Activated naive CD8-positive, alpha-beta T cell treated with anti-CD3 and anti-CD28 coated beads, Interleukin-2, amount 50 U/mL, for 16 hours (primary cell): ENCODE measurements around the gene CORO7.

Source experiments
- DNase-seq: peaks from one replicate; pipeline ENCODE4 v3.0.0-alpha.2; 2020; ENCODE audit warnings: low read depth, low spot score

The CORO7 gene

DNA sequence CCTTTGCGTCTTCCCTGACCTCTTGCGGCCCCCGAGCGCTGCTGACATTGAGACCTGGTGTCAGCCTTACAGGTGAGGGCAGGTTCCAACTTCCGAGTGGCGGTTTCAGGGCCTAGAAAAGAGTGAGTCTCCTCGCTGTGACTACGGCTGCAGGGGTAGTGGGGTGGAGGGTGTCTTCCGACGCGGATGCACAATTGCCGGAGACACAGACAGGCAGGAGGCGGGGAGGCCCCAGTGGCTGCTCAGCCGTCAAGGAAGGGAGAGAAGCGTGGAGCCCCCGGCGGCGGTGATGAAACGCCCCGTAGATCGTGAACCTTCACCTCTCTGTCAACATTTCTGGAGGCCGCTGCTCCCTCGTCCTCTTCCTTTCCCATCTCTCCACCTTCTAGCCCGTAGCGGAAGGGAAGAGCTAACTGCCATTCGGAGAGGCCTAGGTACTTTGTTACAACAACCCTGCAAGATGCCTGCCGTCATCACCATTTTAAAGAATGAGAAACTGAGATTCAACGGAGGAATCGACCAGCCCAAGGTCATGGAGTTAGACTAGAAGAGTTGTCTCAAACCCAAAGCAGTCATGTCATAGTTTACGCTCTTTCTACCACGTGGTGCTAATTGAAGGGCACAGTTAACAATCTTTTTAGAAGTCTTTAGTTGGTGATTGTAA is 9.8 kb upstream of the CORO7 start:
- no peak for DNase-seq

DNA sequence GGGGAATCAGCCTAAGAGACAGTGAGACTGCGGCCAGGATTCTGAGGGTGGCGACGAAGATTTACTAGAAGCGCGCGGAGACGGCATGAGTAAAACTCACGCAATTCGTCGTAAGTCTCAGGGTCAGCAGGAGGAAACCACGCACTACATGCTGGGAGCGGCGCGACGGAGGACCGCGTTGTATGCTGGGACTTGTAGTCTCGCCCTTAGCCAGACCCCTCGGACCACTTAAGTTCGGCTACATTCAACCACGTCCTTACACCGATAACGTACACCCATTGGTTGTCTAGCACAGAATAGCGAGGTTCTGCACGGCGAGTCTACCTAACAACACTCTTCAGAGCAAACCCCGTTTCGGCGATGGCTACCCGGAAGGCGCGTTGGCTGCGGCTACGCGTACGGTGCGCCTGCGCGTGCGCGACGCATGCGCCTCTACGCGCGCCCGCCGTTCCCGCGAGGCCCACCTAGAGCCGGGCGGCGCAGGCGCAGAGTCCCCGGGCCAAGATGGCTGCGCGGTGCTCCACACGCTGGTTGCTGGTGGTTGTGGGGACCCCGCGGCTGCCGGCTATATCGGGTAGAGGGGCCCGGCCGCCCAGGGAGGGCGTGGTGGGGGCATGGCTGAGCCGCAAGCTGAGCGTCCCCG is 9.1 kb upstream of the CORO7 start, which contains the start of gene DNAJA3:
Gene DNAJA3 (plus strand): TSS at position 491 of the 643 bp plus-strand sequence. CDS start 14 bp downstream, at position 505.
- DNase-seq, result peak; percentile 82

GRCh38 chr16:4420505-4421105 is 4.2 kb upstream of the CORO7 start:
- no peak for DNase-seq

- DNase-seq, result no peak
Observed at GRCh38 chr16:4419402-4419959, 3.1 kb upstream of the CORO7 start.

- DNase-seq, result peak; percentile 13
Observed at GRCh38 chr16:4415538-4416199, 727 bp downstream of the CORO7 start.

- peak; percentile 67 for DNase-seq
Observed at GRCh38 chr16:4414187-4414917, 2.0 kb downstream of the CORO7 start.

- DNase-seq, result no peak
Observed at GRCh38 chr16:4412854-4413253, 3.5 kb downstream of the CORO7 start.

DNA sequence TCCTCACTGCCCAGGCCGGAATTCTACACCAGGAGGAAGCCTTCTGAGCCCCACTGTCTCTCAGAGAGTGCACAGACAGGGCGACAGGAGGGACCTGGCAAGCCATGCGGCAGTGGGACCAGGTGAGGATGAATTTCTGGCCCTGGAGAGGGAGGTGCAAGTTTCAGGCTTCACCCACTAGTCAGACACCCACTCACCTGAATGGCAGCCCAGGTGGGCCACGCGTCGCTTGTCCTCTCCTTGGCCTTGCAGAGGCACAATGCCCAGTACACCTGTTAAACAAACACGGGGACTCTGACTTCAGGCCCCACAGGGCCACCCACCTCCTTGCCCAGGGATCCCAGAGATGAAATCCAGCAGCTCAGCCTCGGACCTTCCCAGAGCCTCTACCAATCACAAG is 4.2 kb downstream of the CORO7 start:
- DNase-seq, result no peak

GRCh38 chr16:4411684-4412083 is 4.7 kb downstream of the CORO7 start:
- DNase-seq, result no peak

DNA sequence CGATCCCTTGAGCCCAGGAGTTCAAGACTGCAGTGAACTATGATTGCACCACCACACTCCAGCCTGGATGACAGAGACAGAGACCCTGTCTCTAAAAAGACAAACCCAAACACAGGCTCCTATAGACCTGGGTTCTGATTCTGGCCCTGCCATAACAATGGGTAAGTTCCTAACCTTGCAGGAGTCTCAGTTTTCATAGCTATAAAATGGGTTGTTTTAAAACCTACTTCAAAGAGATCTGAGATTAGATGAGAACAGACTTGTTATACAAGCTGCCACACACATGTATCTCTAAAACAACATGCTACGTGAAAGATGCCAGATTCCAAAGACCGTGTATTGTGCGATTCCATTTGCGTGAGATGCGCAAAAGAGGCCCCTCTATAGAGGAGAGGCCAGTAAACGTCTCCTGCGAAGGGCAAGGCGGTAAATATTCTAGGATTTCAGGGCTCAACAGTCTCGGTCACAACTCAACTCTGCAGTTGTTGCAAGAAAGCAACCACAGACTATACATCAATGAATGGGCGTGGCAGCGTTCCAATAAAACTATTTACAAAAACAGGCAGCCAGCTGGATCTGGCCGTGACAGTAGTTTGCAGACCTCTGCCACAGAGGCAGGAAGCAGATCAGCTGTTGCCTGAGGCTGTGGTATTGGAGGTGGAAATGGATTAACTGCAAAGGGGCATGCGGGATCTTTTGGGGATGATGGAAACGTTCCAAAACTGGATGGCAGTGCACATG is 5.9 kb downstream of the CORO7 start:
- no peak for DNase-seq

DNA sequence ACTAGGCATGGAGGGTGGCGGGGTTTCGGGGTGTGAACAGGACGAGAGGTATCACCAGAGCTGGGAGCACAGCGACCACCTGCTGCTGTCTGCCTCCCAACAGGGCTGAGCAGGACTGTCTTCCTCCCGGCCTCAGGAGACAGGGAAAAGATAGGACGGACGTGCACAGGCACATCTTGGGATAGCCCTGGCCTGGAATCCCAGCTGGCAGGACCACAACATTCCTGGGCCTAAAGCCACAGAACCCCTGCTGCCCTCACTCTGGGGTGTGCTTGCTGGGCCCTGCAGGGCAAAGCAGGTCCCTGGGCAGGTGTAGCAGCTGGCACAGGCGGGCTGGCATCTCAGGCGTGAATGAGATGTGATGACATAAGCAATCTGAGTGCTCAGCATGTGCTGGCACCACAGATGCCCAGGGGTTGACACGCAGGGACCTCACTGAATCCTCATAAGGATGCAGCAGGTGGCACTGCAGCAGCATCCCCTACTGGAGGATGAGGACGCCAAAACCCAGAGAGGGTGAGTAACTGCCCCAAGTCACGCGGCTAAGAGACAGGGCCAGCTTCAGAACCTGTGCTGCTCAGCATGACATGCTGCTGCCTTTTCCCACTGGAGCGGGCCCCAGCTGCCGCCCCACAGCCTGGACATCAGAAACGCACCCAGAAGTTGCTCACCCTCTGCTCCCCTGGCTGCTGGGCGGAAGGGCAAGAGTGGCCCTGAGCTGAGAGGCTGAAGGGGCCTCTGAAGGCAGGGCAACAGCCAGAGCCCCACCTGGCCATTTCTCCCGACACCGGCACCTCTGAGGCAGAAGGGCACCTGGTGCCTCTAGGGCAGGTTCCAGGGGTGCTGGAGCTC is 7.1 kb downstream of the CORO7 start:
- no peak for DNase-seq

- DNase-seq, result no peak
Observed at GRCh38 chr16:4408323-4408690, 8.1 kb downstream of the CORO7 start.

- DNase-seq, result no peak
Observed at GRCh38 chr16:4407543-4408322, 8.7 kb downstream of the CORO7 start.

DNA sequence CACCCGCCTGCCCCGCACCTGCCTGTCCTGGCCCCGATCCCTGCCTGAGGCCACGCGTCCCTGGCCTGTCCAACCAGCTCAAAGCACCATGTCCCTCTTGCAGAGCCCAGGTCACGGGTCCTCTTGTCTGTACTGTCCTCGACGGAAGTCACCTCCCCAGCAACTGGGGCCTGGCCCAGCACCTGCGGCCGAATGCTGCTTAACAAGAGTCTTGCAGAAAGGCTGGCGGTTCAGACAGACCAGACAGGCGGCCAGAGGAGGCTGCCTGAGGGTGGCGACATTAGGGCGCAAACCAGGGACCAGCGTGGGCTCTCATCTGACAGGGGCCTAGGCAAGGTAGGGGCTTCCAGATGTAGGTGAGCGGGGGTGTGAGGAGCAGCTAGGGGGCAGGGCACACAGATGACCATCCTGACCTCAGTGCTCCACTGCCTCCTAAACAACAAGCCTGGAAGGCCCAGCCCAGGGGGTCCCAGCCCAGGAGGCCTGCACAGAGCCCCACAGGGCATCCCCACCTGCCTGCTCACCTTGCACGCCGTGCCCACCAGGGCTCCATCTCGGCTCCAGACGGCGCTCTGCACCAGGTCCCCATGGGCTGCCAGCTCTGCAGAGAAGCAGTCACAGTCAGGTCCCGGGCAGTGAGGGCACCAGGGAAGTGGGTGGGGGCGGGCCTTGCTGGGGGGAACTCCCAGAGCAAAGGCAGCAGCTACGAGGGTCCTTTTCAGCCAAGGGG is 11.3 kb downstream of the CORO7 start:
- DNase-seq, result no peak

DNA sequence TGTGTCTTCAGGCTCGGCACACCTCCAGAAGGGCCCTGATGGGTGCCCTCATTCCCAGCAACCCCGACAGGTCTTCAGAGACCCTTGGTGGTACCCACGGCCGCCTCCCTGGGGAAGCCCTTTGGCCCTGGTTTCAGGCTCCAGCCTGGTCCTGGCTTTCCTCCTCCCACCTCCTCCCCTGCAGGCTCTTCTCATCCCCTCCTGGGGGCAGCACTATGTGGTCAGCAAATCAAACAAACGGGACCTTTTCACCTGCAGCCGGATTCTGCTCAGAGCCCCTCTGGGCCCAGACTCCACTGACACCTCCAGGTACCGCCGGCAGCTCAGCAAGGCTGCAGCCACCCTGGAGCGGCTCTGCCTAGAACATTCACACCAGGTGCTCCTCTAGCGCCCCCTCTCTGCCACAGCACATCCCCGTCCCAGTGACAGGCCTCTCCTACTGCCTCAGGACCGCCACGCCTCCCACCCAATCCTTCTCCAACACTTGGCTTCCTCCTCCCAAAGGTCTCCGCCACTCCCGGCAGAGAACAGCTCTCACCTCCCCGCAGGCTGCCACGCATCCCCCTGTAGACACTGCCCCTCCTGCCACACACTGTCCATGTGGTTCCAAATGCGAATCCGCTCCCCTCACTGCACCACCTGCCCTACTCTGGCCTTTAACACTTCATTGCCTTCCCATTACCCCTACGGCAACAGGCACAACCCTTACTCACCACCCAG is 12.0 kb downstream of the CORO7 start:
- DNase-seq, result no peak

- DNase-seq, result no peak
Observed at GRCh38 chr16:4403133-4403949, 13.1 kb downstream of the CORO7 start.
